Activated T-helper 9 cell treated with anti-CD3 and anti-CD28 coated beads, Interleukin-2, amount 50 U/mL, for 16 hours (primary cell): Measurements from ENCODE around the gene TUBA4A.
"Not testable (repeated sequence)": the region's sequence is repeated elsewhere in the genome, so short reads cannot be mapped to it uniquely, and the experiment has no call there.

Source experiments
- DNase-seq: peaks from one replicate; pipeline ENCODE4 v3.0.0-alpha.2; 2020; ENCODE audit warnings: low read depth

The TUBA4A gene

GRCh38 chr2:219210196-219210885 lies 43.4 kb downstream of the TUBA4A start:
- no peak for DNase-seq

DNA sequence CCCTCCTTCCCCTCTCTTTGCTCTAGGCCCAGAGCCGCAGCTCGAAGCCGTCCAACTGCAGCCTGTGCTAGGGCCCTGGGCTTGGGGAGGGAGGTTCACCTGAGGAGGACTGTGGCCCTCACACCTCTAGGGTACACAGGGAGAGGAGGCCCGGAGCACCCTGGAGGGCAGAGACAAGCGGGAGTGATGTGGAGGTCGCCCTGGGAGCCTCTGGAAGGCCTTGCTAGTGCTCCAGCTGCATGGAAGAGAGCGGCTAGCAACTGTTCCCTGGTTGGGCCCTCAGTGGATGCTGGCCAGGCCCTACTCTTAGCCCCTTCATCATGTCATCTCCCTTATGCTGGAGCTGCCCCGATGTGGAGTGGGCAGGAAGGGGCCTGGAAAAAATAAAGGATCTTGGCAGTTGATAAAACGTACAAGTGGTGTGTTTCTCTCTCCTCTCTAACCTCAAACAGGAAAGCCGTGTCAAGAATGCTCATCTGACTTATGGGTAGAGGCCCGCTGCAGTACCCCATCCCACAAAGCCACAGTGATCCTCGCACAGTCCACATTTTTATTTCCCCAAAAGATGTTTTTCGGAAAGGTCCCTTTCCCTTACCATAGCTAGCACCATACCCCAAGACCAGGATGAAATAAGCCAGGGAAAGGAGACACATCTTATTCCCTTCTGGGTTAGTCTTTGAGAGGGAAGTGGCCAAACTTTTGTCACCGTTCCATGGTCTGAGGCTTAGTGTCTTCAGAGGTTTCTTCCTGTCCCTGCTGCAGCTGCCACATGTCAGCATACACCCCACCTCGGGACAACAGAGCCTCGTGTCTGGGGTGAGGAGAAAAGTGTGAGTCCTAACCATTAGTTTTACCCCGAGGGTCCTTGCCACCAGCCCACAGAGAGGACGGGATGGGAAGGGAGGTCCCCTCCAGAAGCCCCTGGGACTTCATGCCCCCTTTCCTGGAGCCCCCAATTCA lies 44.2 kb downstream of the TUBA4A start:
- no peak for DNase-seq

DNA sequence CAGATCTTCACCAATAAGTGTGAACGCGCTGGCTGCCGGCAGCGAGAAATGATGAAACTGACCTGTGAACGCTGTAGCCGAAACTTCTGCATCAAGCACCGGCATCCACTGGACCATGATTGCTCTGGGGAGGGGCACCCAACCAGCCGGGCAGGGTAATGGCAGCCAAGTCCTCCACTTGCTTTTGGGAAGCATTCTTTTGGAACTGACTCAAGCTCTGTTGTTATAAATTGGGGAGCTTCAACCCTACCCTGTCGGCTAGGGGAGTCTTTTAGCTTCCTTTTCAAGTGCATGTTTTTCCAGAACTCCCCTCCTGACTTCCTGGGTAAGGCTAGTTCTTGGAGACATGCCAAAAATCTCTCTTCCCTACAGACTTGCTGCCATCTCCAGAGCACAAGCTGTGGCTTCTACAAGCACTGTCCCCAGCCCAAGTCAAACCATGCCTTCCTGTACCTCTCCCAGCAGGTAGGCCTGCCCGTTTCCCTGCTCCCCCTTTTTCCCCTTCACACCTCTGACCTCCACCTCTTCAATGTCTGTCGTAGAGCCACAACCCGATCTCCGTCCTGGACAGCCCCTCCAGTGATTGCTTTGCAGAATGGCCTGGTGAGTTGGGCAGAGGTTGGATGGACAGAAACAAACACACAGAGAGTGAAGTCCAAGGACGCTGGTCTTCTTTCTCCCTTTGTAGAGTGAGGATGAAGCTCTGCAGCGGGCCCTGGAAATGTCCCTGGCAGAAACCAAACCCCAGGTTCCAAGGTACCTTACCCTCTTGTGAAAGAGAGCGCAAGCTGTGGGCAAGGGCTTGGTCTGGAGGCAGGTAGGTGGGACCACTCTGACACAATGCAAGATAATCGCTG lies 45.6 kb downstream of the TUBA4A start:
- no peak for DNase-seq

GRCh38 chr2:219207134-219207883 lies 46.4 kb downstream of the TUBA4A start:
- DNase-seq = no peak

GRCh38 chr2:219206328-219207133 lies 47.2 kb downstream of the TUBA4A start, which contains the start of gene ZFAND2B:
TSS of gene ZFAND2B (plus strand) at chr2:219206782. CDS start at chr2:219206988, 206 bp downstream.
- peak; percentile 94 for DNase-seq

GRCh38 chr2:219205981-219206327 lies 47.8 kb downstream of the TUBA4A start:
- no peak for DNase-seq

DNA sequence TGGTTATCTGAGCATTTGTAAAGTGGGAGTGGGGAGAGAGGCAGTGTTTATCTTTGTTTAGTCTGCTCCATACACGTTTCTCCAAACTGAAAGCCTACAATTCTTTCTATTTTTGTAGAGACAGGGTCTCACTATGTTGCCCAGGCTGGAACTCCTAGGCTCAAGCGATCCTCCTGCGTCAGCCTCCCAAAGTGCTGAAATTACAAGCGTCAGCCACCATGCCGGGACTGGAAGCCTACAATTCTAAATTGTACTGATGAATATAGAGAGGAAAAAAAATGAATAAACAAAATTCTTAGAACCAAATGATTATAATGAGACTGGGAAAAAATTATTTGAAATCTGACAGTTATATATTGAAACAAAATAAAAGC lies 48.6 kb downstream of the TUBA4A start:
- DNase-seq = no peak

- DNase-seq = no peak
Observed at GRCh38 chr2:219204425-219205164, 49.1 kb downstream of the TUBA4A start.

DNA sequence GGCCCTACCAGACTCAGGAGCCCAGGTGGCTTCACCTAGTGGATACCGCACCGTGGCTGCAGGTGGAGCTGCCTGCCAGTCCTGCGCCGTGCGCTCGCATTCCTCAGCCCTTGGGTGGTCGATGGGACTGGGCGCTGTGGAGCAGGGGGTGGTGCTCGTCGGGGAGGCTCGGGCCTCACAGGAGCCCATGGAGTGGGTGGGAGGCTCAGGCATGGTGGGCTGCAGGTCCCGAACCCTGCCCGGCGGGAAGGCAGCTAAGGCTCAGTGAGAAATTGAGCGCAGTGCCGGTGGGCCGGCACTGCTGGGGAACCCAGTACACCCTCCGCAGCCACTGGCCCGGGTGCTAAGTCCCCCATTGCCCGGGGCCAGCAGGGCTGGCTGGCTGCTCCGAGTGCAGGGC lies 52.4 kb downstream of the TUBA4A start:
- DNase-seq = not testable (repeated sequence)

DNA sequence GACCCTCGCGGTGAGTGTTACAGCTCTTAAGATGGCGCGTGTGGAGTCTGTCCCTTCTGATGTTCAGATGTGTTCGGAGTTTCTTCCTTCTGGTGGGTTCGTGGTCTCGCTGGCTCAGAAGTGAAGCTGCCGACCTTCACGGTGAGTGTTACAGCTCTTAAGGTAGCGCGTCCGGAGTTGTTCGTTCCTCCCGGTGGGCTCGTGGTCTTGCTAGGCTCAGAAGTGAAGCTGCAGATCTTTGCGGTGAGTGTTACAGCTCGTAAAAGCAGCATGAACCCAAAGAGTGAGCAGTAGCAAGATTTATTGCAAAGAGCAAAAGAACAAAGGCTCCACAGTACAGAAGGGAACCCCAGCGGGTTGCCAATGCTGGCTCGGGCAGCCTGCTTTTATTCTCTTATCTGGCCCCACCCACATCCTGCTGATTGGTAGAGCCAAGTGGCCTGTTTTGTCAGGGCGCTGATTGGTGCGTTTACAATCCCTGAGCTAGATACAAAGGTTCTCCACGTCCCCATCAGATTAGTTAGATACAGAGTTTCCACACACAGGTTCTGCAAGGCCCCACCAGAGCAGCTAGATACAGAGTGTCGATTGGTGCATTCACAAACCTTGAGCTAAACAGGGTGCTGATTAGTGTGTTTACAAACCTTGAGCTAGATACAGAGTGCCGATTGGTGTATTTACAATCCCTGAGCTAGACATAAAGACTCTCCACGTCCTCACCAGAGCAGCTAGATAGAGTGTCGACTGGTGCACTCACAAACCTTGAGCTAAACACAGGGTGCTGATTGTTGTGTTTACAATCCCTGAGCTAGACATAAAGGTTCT lies 53.0 kb downstream of the TUBA4A start:
- not testable (repeated sequence) for DNase-seq
